KOPT-K1 (cell line): Measurements from ENCODE around the gene ECHDC3.

ENCODE experiments used
- H3K27ac ChIP-seq: fragments of 200-600 bp; sonication (generic); 2 replicates; pipeline ENCODE4 v1.5.1; 2016; ENCODE audit warnings: antibody characterized with exemption, mild to moderate bottlenecking, low read depth, low read length; ENCODE audit not compliant: poor library complexity, severe bottlenecking
- H3K36me3 ChIP-seq: fragments of 200-600 bp; sonication (generic); 2 replicates; pipeline ENCODE4 v1.5.1; 2017; ENCODE audit warnings: antibody characterized with exemption, mild to moderate bottlenecking, low read length, moderate library complexity; ENCODE audit not compliant: insufficient read depth
- H3K9me3 ChIP-seq: fragments of 200-600 bp; sonication (generic); 2 replicates; pipeline ENCODE4 v1.5.1; 2017; ENCODE audit warnings: antibody characterized with exemption, low read length, mild to moderate bottlenecking; ENCODE audit not compliant: insufficient read depth, poor library complexity, severe bottlenecking

The ECHDC3 gene

DNA sequence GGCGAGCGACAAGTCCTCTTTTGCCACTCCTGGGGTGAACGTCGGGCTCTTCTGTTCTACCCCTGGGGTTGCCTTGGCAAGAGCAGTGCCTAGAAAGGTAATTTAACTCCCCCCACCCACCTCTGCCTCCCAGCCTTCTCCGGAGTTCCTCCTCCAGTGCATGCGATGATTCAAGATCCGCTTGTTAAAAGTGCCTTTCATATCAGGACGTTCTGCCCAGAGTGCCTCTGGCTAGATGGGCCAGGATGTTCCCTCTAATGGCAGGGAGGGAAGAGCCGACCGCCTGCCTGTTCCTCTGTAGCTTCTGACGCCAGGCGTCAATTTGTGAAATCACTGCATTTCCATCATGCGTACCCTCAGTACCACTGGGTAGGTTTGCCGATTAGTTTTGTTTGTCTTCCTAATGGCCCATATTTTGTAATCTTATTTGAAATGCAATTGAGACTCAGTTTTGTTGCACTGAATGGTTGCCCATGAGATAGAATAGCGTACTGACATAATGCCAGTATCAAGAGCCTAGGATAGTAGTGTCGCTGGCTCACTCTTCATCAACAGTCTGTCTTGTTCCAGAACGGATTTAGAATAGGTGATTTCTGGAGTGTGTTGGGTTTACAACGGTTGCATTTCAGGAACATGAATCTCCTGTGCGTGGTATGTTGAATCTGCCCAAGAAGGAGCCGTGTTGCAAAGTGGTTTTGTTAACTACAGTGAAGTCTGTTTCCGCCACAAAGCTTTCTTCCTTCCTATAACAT, 13.5 kb downstream of the ECHDC3 start:
- Histone ChIP-seq H3K27ac (no peak overlapping the region), H3K36me3 (no peaks in the 10 kb centered on the region), H3K9me3 (no peaks in the 10 kb centered on the region)

DNA sequence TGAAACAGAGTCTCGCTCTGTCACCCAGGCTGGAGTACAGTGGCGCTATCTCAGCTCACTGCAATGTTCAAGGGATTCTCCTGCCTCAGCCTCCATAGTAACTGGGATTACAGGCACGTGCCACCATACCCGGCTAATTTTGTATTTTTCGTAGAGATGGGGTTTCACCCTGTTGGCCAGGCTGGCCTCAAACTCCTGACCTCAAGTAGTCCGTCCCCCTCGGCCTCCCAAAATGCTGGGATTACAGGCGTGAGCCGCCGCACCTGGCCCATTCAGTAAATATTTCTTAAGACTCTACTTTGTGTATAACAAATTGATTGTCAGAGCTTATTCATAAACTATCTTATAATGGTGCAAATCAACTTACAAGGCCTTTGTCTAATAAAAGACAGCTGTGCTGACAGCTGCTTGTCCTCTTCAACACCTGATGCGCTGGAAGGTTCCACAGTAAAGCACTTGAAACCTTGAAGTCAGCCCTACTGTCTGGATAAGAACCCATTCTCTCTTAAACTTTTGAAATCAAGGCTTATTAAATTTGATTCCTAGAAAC, 14.7 kb downstream of the ECHDC3 start:
- Histone ChIP-seq H3K27ac (no peak overlapping the region), H3K9me3 (no peaks in the 10 kb centered on the region), H3K36me3 (no peaks in the 10 kb centered on the region)

DNA sequence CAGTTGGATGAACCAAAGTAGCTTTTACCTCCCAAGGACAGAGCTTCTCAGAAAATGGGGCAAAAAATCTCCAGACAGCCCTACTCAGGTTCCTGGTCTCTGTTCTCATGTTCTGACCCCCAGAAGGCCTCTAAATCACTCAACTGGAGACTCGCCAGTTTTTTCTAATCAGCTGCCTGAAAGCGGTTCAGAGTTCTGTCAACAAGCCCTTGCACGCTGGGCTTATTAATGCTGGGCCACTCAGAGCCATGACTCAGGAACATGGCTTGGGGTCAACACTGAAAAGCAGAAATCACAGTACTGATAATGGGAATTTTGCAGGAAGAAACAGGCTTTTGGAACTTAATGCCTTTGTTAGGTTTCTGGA, 15.3 kb downstream of the ECHDC3 start:
- no peaks in the 10 kb centered on the region for H3K9me3 ChIP-seq
- H3K36me3 ChIP-seq = no peaks in the 10 kb centered on the region
- peak overlapping the region; percentile 24 for H3K27ac ChIP-seq

- Histone ChIP-seq H3K9me3 (no peaks in the 10 kb centered on the region), H3K36me3 (no peaks in the 10 kb centered on the region), H3K27ac (peak overlapping the region; percentile 24)
These were observed 15.8 kb downstream of the ECHDC3 start for GRCh38 chr10:11757821-11758463.

DNA sequence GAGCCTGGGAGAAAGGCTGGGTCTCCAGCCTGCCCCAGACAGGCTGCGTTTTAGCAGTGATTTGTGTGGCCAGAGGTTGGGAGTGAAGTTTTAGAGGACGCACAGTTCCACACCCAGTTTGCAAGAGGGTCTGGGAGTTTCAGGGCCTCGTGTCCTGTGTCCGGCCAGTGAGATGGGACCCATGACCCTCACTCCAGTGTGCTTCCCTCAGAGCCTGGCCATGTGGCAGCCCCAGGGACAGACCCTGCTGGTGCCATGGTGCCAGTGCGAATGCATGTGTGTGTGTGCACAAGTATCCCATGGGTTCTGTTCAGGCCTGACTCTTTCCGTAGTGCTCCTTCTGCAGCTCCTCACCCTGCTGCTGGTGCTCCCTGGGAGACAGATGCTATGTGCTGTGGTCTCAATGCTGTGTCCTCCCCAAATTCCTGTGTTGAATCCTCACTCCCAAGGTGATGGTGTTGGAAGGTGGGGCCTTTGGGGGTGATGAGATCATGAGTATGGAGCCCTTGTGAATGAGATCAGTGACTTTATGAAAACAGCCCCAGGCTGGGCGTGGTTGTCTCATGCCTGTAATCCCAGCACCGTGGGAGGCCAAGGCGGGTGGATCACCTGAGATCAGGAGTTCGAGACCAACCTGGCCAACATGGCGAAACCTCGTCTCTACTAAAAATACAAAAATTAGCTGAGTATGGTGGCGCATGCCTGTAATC, 16.5 kb downstream of the ECHDC3 start:
- no peaks in the 10 kb centered on the region for H3K36me3 ChIP-seq
- H3K27ac ChIP-seq = no peak overlapping the region
- no peaks in the 10 kb centered on the region for H3K9me3 ChIP-seq

GRCh38 chr10:11759347-11759746, 17.2 kb downstream of the ECHDC3 start:
- no peak overlapping the region for H3K27ac ChIP-seq
- H3K9me3 ChIP-seq = no peaks in the 10 kb centered on the region
- no peaks in the 10 kb centered on the region for H3K36me3 ChIP-seq

- no peaks in the 10 kb centered on the region for H3K36me3 ChIP-seq
- H3K27ac ChIP-seq = no peak overlapping the region
These were observed 18.0 kb downstream of the ECHDC3 start for GRCh38 chr10:11760151-11760550.

DNA sequence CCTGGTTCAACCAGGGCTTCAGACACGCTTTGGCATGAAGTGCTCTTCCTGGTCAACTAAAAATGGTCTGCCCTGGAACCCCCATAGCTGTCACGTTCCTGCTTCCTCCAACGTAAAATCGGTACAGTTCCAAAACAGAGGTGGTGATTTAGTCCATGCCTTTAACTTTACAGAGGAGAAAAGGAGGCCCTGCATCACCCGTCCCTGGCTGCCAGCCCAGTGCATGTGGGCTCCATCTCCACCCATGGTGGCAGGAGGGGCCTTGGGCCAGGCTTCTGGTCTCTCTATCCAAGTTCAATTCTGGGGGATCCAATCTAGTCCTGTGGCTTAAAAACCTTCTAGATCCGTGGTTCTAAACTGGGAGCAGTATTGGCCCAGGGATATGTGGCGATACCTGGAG, 18.7 kb downstream of the ECHDC3 start:
- Histone ChIP-seq H3K9me3 (no peaks in the 10 kb centered on the region), H3K36me3 (no peaks in the 10 kb centered on the region), H3K27ac (no peak overlapping the region)

More at GRCh38 chr10:11760151-11760550, 18.0 kb downstream of the ECHDC3 start:
- no peaks in the 10 kb centered on the region for H3K9me3 ChIP-seq

- no peak overlapping the region for H3K27ac ChIP-seq
- no peaks in the 10 kb centered on the region for H3K9me3 ChIP-seq
- no peaks in the 10 kb centered on the region for H3K36me3 ChIP-seq
These were observed 19.2 kb downstream of the ECHDC3 start for GRCh38 chr10:11761431-11761830.

DNA sequence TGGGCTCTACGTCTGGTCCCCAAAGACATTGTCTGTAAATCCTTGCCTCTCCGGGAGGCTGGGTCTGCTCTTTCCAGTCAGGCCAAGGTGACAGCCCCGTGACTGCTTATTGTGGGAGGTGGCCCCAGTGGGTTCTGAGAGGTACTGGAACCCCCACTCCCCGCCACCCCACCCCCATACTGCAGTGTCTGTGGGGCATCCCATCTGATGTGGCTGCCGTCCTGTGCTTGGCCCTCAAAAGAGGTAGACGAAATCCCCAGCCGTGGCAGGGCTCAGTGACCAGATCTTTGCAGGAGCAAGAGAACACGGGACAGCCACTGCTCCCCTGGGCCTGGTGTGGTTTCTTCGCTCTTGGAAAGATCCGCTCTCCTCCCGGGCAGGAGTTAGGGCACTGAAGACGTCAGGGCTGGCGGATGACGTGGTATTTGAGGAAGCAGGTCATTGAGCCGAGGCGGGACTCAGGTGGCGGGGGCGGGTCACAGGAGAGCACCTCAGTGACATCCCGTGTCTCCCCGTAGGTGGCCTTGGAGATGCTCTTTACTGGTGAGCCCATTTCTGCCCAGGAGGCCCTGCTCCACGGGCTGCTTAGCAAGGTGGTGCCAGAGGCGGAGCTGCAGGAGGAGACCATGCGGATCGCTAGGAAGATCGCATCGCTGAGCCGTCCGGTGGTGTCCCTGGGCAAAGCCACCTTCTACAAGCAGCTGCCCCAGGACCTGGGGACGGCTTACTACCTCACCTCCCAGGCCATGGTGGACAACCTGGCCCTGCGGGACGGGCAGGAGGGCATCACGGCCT, 20.7 kb downstream of the ECHDC3 start:
- H3K9me3 ChIP-seq = no peaks in the 10 kb centered on the region
- no peak overlapping the region for H3K27ac ChIP-seq
- no peaks in the 10 kb centered on the region for H3K36me3 ChIP-seq

- Histone ChIP-seq H3K9me3 (no peaks in the 10 kb centered on the region), H3K27ac (no peak overlapping the region), H3K36me3 (no peaks in the 10 kb centered on the region)
These were observed 21.3 kb downstream of the ECHDC3 start for GRCh38 chr10:11763501-11763861.

GRCh38 chr10:11765141-11765540, 23.0 kb downstream of the ECHDC3 start:
- Histone ChIP-seq H3K36me3 (no peaks in the 10 kb centered on the region), H3K9me3 (no peaks in the 10 kb centered on the region), H3K27ac (no peak overlapping the region)

DNA sequence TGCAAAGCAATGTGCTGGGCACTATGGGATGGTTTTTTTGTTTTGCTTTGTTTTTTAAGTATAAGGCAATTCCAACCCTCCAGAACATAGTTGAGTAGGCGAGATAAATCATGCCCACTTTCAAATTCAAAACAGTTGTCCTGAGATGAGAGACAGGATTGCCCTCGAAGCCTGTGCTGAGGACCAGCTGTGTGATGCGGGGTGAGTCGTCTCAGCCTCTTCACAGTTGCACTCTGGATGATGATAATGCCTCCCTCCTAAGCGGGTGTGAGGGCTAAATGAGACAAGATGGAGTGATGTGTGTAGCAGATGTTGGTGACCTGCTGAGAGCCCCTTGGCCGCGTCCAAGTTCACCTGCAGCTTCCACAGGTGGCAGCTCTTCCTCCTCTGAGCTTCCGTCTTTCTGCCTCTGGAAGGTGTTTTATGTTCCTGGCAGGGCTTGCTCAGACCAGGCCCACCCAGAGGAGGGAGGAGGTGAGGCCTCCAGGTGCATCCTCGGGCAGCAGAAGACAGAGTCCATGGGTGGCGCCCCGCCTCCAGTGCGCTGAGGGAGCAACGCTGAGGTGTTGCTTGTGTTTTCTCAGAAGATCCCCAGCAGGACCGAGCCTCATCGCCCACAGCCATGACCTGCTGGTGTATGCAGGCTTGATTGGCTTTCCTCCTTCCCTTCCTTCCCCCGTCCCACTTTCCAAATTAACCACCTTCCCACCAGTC, 30.6 kb downstream of the ECHDC3 start:
- Histone ChIP-seq H3K36me3 (no peaks in the 10 kb centered on the region), H3K27ac (no peak overlapping the region), H3K9me3 (no peaks in the 10 kb centered on the region)

GRCh38 chr10:11773761-11774441, 31.7 kb downstream of the ECHDC3 start:
- H3K27ac ChIP-seq = no peak overlapping the region
- H3K9me3 ChIP-seq = no peaks in the 10 kb centered on the region
- H3K36me3 ChIP-seq = no peaks in the 10 kb centered on the region
